NB4 (cell line): Measurements from ENCODE around the gene RAB15.

Source experiments
- POLR2A ChIP-seq: IDR thresholded peaks from 2 replicates; pipeline ENCODE4 v1.6.1; 2011; ENCODE audit warnings: mild to moderate bottlenecking; ENCODE audit not compliant: insufficient read length; ENCODE audit errors: extremely low read depth
- TF ChIP-seq, protein P1 (sequence below): IDR thresholded peaks from one replicate; pipeline ENCODE4 v1.5.1; 2012; ENCODE audit warnings: low read depth, low read length
- TF ChIP-seq, protein P2 (sequence below): IDR thresholded peaks from 2 replicates; pipeline ENCODE4 v1.6.1; 2011; ENCODE audit warnings: low read depth, low read length

DNA sequence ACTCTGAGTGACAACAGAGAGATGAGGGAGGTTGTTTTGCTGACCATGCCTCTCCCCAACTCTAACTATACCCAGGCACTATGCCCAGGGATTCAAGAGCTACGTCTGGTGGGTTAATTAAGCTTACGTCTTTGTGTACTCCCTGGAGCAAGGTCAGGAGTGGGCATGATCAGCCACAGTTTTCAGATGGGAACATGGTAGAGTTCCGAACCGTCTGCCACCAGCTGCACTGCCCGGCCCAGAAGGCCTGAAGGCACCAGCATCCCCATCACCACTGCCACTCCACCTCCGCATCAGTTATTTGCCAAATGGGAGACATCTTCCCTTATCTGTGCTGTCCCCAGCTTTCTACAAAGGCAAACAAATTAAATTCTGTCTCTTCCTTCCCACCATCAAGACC, 18.5 kb downstream of the RAB15 start:
- TF ChIP-seq, protein P1, sequence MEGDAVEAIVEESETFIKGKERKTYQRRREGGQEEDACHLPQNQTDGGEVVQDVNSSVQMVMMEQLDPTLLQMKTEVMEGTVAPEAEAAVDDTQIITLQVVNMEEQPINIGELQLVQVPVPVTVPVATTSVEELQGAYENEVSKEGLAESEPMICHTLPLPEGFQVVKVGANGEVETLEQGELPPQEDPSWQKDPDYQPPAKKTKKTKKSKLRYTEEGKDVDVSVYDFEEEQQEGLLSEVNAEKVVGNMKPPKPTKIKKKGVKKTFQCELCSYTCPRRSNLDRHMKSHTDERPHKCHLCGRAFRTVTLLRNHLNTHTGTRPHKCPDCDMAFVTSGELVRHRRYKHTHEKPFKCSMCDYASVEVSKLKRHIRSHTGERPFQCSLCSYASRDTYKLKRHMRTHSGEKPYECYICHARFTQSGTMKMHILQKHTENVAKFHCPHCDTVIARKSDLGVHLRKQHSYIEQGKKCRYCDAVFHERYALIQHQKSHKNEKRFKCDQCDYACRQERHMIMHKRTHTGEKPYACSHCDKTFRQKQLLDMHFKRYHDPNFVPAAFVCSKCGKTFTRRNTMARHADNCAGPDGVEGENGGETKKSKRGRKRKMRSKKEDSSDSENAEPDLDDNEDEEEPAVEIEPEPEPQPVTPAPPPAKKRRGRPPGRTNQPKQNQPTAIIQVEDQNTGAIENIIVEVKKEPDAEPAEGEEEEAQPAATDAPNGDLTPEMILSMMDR = no peak
- TF ChIP-seq POLR2A = no peak
- TF ChIP-seq, protein P2, sequence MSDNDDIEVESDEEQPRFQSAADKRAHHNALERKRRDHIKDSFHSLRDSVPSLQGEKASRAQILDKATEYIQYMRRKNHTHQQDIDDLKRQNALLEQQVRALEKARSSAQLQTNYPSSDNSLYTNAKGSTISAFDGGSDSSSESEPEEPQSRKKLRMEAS = no peak
